Kidney tubule cell (primary cell): ENCODE data around the gene C1QTNF3.
"Not testable (repeated sequence)": the region's sequence is repeated elsewhere in the genome, so short reads cannot be mapped to it uniquely, and the experiment has no call there.

ENCODE experiments used
- DNase-seq: peaks from one replicate; pipeline ENCODE4 v3.0.0-alpha.2; 2018; ENCODE audit warnings: low spot score

The C1QTNF3 gene

GRCh38 chr5:34043099-34043876, at the start of gene C1QTNF3:
TSS of gene C1QTNF3 (minus strand) at chr5:34043213. CDS start at chr5:34043125, 88 bp downstream.
- no peak for DNase-seq

- not testable (repeated sequence) for DNase-seq
Measured at GRCh38 chr5:34091039-34091438, 48.0 kb upstream of the C1QTNF3 start.

- DNase-seq: not testable (repeated sequence)
Measured at GRCh38 chr5:34089802-34090201, 46.8 kb upstream of the C1QTNF3 start.

GRCh38 chr5:34087728-34088127, 44.7 kb upstream of the C1QTNF3 start:
- DNase-seq: not testable (repeated sequence)

GRCh38 chr5:34083898-34084297, 40.9 kb upstream of the C1QTNF3 start:
- not testable (repeated sequence) for DNase-seq

- DNase-seq: not testable (repeated sequence)
Measured at GRCh38 chr5:34079505-34079904, 36.5 kb upstream of the C1QTNF3 start.

- not testable (repeated sequence) for DNase-seq
Measured at GRCh38 chr5:34077636-34078035, 34.6 kb upstream of the C1QTNF3 start.

GRCh38 chr5:34076719-34077364, 33.8 kb upstream of the C1QTNF3 start:
- not testable (repeated sequence) for DNase-seq

- not testable (repeated sequence) for DNase-seq
Measured at GRCh38 chr5:34074472-34074871, 31.5 kb upstream of the C1QTNF3 start.

- not testable (repeated sequence) for DNase-seq
Measured at GRCh38 chr5:34074071-34074470, 31.1 kb upstream of the C1QTNF3 start.

- DNase-seq: not testable (repeated sequence)
Measured at GRCh38 chr5:34070626-34071025, 27.6 kb upstream of the C1QTNF3 start.

- no peak for DNase-seq
Measured at GRCh38 chr5:34064656-34065055, 21.6 kb upstream of the C1QTNF3 start.

GRCh38 chr5:34062419-34062818, 19.4 kb upstream of the C1QTNF3 start:
- DNase-seq: no peak

GRCh38 chr5:34061993-34062392, 19.0 kb upstream of the C1QTNF3 start:
- no peak for DNase-seq

GRCh38 chr5:34059977-34060376, 17.0 kb upstream of the C1QTNF3 start:
- no peak for DNase-seq

GRCh38 chr5:34058532-34058931, 15.5 kb upstream of the C1QTNF3 start:
- DNase-seq: no peak

GRCh38 chr5:34057569-34057968, 14.6 kb upstream of the C1QTNF3 start:
- no peak for DNase-seq

- peak; percentile 30 for DNase-seq
Measured at GRCh38 chr5:34057118-34057517, 14.1 kb upstream of the C1QTNF3 start.

GRCh38 chr5:34055667-34056066, 12.7 kb upstream of the C1QTNF3 start:
- no peak for DNase-seq

GRCh38 chr5:34054400-34054729, 11.4 kb upstream of the C1QTNF3 start:
- no peak for DNase-seq

- no peak for DNase-seq
Measured at GRCh38 chr5:34053571-34054399, 10.8 kb upstream of the C1QTNF3 start.

GRCh38 chr5:34053133-34053532, 10.1 kb upstream of the C1QTNF3 start:
- DNase-seq: peak; percentile 73
